ENCODE data around the gene TEX53.

GRCh38 chr9:114671605-114672004, 14.0 kb upstream of the TEX53 start:
- TF ChIP-seq CTCF (IDR thresholded peaks at IDR 0.05) (no peak), EZH2 (IDR thresholded peaks at IDR 0.05; ENCODE audit: borderline replicate concordance, insufficient read depth, low read depth, low read length, poor library complexity, severe bottlenecking) (no peak)
